Measurements from ENCODE around the gene RNASET2.
"Not testable (repeated sequence)": the region's sequence is repeated elsewhere in the genome, so short reads cannot be mapped to it uniquely, and the experiment has no call there.

Gene RNASET2

DNA sequence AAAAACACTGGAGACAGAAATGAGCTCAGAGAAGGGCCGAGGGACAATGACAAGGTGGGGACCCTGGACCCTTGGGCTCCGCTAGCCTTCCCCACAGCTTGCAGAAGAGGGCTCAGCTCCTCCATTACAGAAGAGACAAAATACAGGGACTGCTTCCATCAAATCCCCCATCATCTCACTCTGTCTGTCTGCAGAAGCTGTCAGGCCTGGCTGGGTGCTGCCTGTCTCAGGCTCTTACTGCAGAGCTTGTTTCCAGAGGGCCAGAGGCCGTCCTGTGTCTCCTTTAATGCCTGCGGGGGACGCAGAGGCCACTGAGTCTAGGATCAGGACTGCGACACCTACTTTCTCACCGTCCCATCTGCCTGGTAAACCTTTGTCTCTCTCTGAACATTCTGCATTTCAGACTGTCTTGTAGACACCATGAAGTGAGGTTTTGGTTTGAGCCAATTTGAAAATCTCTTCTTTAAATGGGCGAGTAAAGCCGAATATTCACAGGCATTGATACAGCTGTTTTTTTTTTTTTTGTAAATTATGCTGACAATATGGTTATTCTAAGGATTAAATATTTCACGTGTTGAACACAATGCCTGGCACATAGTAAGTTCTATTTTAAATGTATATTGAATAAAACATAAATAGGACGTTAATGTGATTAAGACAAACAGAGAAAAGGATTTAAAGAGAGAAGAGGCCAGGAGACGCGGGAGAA lies 28.3 kb downstream of the RNASET2 start:
- no peak for DNase-seq (ENCODE audit: low read depth in 3 of 3)

DNA sequence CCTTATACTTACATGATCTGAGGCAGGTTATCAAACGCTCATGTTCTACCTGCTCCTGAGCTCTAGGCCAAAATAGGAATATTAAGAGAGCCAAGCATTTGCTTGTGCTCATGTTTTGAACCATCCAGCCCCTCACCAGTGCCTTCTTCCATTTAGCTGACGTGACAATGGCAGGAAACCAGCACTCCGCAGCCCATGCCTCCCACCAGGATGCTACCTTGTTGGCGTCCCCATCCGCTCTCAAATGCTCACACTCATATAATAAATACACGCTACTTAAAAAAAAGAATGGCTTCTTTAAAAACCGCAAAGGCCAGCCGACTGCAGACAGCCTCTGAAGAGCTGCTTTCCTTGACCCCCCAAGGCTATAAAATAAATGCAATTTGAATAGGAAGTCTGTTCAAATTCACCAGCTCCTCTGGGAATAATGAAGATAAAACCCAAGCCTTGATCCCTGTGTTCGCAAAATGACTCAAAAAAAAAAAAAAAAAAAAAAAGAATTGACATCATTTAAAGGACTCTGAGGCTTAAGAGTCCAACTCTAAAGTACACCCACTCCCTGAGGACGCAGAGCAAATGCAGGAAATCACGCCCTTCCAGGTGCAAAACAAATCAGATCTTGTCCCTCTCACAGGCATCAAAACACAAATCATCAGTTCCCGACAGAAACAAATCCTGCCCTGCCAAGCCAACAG lies 29.0 kb downstream of the RNASET2 start:
- DNase-seq (ENCODE audit: low read depth in 3 of 3): no peak

DNA sequence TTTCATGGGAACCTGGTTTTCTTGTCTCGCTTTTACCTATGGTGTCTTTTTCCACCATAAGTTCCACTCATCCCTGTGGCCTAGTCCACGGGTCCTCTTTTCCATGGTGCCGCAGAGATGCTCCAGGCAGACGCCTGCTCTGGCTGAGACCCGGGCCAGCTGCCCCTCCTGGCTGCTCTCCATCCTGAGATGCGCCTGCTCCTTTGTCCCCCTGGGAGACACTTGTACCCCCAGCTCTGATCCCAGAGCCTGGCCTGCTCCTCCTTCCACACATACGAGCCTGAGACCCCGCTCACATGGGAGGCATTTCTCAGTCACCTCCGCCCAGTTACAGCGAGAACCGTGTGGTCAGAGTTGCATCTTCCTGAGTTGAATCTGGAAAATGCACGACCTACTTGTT lies 29.6 kb downstream of the RNASET2 start:
- DNase-seq (ENCODE audit: low read depth in 3 of 3): no peak

DNA sequence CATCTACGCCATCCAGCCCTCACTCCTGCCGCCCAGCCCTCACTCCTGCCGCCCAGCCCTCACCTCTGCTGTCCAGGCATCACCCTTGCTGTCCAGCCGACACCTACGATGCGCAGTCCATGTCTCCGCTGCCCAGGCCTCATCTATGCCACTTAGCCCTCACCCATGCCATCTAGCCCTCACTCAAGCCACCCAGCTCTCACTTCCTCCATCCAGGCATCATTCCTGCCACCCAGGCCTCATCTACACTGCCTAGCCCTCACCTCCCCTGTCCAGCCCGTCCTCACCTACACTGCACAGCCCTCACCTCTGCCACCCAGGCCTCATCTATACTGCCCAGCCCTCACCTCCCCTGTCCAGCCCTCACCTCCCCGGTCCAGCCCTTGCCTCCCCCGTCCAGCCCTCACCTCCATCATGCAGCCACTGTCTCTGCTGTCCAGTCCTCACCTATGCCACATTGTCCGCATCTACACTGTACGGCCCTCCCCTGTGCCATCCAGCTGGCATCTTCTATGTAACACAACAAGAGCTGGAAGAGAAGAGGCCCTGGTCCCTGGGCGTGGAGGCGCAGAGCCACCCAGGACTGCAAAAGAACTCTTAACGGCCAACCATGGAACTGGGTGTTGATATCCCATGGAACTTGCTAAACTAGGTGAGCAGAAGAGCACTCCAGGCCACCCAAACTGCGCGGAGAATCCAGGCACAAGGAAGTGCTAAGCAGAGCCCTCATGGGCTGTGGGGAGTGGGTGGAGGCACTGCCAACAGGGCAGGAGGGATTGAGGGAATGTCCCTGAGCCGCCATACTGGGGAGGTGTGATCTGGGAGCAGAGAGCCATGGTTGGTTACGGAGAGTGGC lies 31.0 kb downstream of the RNASET2 start:
- DNase-seq (ENCODE audit: low read depth in 3 of 3): no peak

DNA sequence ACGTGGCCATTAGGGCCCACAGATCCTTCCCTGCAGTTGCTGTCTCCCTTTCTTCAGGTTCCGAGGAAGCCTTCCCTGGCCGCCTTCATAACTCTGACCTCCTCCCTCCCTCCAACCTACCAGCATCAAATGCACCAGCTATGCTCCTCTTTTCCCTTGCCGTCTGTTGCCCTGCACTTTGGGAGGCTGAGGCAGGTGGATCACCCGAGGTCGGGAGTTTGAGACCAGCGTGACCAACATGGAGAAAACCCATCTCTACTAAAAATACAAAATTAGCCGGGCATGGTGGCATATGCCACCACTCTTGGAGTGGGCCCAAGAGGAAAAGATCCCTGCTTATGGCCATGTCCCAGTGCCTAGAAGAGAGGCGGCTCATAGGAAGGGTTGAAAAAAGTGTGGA lies 31.8 kb downstream of the RNASET2 start:
- no peak for DNase-seq (ENCODE audit: low read depth in 3 of 3)

DNA sequence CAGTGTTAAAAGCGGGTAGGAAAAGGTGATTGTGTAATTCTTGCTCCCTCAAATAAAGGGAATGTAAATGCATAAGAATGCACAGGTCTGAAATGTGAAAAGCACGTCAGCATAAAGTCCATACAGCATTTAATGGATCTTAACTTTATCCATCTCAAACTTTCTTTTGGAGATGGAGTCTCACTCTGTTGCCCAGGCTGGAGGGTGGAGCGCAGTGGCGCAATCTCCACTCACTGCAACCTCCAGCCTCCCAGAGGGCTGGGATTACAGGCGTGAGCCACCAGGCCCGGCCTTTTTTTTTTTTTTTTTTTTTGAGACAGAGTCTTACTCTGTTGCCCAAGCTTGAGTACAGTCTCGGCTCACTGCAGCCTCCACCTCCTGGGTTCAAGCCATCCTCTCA lies 33.4 kb downstream of the RNASET2 start:
- no peak for DNase-seq (ENCODE audit: low read depth in 3 of 3)

DNA sequence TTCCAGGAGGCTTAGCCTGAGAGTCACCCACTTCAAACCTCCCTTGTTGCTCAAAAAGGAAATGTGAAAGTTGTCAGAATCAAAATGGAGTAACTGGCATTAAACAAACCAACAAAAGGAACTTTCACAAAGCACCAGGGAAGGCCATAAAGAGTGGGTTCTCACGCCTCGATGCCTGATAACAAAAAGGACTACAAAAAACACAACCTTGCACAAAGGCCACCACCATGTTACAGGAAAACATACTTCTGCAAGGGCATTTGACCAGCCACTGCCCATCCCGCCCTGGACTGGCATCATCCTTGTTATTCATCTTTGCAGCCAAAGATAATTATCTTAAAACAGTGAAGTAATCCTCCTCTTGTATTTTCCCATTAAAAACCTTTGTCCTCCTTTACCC lies 34.8 kb downstream of the RNASET2 start:
- no peak for DNase-seq (ENCODE audit: low read depth in 3 of 3)

DNA sequence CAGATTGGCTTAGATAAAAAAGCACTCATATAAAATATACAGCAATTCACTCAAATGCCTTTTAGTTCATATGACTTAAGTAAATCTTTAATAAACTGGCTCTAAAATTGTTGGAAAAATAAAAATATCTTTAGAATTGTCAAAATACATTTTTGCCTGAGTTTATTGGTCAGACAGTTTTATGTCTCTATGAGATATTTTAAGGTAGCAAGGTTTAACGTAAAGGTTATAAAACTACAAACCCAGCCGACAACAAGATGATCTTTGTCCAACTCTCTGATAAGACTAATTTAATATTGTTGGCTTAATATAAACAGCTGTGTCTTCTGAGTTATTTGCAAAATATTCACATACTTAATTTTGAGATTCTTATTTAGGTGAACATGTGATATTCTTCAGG lies 39.5 kb downstream of the RNASET2 start:
- DNase-seq (ENCODE audit: low read depth in 3 of 3): no peak

DNA sequence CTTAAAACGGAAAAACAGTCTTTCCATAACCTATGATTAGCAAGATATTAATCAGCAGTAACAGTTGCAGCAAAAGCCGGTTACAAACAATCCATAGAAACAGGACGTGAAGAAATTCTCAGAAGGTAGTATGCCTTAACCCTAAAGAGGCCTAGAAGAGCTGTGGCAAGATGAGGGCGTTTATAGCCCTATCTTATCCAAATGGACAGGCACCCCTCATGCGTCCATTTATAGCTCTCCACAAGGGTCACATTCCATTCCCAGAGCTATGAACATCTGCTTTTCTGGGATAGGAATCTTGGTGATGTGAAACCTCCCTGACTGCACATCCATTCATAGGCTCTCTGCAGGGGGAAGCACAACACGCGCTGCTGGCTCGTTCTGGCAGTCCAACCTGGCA lies 40.9 kb downstream of the RNASET2 start:
- not testable (repeated sequence) for DNase-seq (ENCODE audit: low read depth in 3 of 3)

DNA sequence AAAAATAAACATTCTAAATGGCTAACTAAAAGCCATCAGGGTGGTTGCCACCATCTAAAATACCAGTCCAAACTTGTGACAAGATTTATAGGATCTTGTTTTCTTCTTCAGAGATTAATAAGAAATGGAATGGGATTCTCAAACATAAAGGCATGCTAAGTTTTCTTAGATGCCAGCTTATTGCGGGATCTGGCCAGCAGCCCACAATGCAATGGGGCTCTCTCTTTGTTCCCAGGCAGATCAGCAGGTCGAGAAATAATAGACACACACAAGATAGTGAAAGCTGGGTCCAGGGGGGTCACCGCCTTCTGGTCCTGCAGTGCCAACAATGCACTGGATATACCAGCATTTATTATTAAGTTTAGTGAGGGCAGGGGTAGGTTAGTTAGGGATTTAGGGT lies 41.4 kb downstream of the RNASET2 start:
- not testable (repeated sequence) for DNase-seq (ENCODE audit: low read depth in 3 of 3)

DNA sequence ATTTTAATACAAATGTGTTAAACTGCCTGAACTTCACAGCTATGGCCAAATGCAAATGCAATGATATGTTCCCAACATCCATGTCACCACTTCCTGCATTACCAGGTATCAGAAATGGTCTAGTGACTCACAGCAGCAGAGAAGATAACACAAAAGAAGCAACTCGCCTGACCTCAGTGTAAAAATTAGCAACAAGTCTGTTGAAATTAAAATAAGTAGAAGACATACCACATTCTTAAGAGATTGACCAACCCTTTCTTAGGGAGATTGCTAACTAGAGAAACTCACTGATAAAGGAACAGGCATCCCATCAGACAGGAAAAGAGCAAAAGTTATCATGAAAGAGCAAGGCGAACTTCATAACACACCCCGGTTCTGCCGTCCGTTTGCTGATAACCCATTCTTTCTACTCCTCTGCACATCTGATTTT lies 45.1 kb downstream of the RNASET2 start:
- no peak for DNase-seq (ENCODE audit: low read depth in 3 of 3)

DNA sequence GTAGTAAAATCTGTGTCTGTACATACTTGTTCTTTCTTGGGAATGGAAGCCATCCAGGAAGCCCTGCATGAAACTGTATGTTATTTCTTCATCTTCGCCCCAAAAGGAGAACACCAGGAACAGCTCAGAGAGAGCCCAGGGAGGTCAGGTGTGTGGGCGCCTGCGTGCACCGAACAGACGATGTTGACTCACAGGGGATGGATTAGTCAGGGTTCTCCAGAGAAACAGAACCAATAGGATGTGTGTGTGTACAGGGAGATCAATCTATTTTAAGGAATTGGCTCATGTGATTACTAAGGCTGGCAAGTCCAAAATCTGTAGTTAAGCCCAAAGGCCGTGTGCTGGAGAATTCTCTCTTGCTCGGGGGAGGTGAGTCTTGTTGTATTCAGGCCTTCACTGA lies 45.7 kb downstream of the RNASET2 start:
- peak in 1 of 3 experiments; percentile 16 for DNase-seq (ENCODE audit: low read depth in 3 of 3)

DNA sequence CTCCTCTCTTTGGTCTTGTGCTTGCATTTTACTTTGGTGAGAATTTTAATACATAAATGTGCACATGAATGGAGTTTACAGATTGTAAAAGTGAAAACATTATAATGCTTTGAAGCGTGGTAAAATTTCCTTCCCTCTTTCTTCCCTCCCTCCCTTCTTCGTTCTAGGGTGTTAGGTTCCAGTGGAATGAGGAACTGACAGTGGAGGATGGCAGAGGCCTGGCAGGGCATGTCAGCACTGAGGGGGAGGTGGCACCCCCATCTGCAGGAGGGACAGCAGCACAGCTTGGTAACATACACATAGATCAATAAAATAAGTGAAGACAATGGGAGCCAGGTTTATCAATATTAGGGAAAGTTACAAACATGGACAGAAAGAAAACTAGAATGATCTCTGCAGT lies 47.5 kb downstream of the RNASET2 start:
- DNase-seq (ENCODE audit: low read depth in 3 of 3): no peak

DNA sequence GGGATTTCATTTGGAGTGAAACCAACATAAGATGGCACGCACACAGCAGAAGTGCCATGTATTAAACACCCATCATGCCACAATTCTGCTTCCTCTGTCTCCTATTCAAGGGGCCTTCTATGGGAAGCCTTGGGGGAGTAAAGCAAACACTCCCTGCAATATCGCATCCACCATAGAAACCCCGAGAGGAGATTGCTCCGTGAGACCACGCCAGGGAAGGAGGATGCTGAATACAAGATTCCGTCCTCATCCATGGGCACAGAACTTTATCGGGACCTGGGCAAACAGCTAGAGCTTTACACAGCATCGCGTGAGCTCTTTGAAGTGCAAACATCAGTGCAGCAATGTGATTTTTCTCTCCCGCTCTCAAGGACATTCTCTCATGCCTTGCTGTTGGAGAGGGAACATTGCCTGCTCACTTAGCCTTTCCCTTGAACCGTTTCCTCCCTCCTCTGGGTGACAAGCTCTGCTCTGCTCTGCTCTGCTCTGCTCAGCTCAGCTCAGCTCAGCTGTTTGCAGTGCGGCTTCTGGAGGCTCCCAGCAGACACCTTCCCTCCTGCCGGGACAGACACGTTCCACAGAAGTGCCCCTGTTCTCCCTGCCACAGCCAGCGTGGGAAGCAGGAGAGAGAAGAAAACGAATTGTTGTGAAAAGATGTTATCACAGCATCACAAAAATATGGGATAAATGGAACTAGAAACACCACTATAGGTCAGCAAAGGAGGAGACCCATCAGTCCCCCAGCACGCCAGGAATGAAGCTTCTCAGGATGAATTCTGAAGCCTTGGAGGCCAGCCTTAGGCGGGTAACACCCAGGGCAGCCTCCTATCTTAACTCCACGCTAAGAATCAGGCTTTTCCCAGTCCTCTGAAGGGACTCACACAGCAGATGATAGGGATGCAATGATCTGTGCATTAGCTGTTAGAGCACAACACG lies 48.2 kb downstream of the RNASET2 start:
- no peak for DNase-seq (ENCODE audit: low read depth in 3 of 3)

DNA sequence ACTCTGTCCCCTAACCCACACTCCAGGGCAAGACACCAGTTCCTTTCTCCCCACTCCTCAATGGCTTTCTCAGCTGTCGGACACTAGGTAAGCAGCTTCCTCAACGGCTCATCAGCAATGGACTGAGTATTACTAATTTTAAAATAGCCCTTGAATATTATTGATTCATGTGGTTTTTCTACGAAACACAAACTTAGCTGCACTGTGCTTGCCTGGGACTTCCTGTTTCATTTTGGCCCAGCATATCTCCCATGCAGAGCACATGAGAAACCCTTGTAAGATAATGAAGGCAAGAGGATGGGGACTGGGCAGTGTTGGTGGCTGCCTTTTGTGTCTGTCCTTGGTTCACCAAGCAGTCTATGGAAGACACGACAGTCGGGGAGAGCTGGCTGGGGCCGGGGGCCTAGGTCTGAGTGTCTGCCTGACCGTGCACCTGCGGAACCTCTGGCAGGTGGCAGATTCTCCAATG lies 48.9 kb downstream of the RNASET2 start:
- no peak for DNase-seq (ENCODE audit: low read depth in 3 of 3)

DNA sequence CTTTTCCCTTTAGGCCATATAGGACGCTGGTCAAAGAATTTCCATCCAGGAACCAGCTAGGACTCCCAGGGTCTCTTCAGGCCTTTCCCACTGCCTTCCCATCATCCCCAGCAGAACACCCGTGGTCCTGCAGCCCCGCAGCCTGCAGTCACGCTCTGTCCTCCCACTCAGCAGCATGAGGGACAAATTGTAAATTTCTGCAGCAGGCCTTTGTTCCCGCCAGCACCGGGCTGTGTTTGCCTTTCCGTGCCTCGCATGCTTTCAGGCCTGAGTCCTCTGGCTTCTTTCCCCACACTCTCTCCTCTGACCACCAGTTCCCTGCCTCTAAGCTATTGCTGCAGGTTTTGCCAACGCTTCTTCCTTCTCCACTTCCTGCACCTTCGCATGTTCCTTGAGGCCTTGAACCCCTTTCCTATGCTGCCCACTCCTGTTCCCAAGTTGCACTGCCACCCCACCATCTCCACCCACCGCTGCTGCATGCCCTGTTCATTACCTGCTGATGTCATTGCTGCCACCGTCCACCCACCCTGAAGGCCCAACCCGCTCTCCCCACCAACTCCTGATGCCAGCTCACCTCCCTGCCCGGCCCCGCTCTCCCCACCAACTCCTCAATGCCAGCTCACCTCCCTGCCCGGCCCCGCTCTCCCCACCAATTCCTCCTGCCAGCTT lies 49.8 kb downstream of the RNASET2 start:
- no peak for DNase-seq (ENCODE audit: low read depth in 3 of 3)

DNA sequence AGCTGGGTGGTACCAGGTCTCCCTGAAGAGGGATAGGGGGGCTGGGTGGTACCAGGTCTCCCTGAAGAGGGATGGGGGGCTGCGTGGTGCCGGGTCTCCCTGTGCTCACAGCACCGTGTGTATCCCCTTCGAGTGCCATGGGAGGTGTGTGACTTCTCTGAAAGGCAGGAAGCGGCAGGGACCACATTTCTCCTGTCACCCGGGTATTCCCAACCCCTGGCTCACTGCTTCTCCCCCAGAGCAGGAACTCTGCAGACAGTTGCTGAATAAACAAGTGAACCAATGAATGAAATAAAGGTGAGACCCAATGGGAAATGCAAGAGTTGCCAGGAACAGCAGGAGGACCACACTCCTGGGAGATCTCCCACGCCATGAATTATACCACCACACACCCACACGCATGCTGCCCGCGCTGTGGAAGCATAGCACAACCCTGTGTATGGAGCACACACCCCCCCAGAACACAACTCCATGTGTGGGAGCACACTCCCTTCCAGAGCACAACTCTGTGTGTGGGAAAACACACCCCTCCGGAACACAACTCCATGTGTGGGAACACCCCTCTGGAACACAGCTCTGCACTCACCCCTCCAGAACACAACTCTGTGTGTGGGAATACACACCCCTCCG lies 50.7 kb downstream of the RNASET2 start:
- no peak for DNase-seq (ENCODE audit: low read depth in 3 of 3)

DNA sequence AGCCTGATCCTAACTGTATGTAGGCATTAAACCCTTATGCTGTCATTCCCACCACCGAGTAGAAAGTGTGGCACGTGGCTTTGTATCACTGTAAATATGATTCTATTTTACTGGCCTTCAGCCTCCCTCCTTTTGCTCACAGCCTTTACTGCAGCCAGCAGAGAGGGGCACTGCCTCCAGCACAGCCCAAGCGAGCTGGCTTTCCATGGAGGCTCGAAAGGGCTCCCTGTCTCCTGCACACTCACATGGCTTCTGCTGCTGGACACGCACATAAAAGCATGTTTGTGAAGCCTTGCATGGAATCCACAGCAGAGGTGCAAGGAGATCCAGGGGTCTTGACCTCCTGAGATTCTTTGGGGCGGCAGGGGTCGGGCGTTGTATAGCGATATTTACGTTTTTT lies 51.3 kb downstream of the RNASET2 start:
- DNase-seq (ENCODE audit: low read depth in 3 of 3): no peak

DNA sequence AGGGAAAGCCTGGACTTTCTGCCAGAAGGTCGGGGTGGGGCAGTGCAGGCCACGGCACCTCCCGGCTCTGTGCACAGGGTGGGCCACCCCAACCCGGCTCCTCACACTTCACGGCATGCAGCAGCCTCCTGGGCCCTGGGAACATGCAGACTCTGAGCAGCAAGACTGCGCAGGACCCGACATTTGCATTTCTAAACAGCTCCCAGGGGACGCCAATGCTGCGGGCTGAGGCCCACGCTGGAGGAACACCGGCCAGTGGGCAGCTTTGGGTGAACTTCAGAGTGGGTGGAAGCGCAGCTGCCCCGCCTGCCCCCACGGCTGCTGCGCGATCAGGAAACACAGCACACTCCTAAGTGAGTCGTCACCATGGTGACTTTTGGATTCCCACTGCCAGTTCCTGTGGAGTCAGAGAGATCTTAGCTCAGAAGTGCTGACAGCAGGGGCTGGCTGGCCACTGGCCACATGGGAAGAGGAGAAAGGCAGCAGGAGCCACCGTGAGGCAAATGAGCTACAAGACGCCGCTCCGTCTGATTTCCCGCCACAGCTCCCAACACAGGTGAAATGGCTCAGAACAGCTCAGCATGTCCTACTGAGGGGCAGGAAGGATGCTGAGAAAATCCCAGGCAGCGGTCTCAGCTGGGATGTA lies 52.1 kb downstream of the RNASET2 start:
- DNase-seq (ENCODE audit: low read depth in 3 of 3): no peak

DNA sequence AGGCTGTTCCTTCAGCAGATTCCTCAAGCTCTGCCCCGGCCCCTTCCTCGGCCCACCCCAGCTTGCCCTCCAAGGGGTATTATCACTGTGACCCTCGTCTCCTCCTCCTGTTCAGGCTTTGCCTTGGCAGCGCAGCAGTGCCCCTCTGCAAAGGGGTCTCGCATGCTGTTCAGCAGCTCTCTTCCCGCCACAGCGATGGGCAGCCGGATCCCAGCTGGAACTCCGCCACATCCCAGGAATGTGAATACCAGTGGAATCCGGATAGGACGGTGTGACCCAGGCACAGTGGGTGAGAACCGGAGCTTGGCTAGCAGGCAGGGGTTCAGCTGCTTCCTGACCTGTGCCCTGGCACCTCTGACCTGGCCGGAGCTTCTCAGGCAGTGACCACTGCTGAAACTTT lies 52.9 kb downstream of the RNASET2 start:
- no peak for DNase-seq (ENCODE audit: low read depth in 3 of 3)

Data from stimulated activated CD4-positive, alpha-beta T cell treated with anti-CD3 and anti-CD28 coated beads, TNF-alpha, amount 100 ng/mL, for 24 hours (primary cell).